ENCODE measurements around the gene NEK2. TPM values are rescaled to one million over a fixed set of nuclear protein-coding genes. Genes with fewer than 3 reads are reported as not detected.

The NEK2 gene
- total RNA-seq (2022) (33.4 and 44.5 TPM in 2 replicates), Bru-seq, nascent RNA (percentile 69 among the genes with signal in this experiment), BruChase-seq, experiment 1, labeled RNA remaining after a 6-hour chase (percentile 78 among the genes with signal in this experiment), BruChase-seq, experiment 2, labeled RNA remaining after a 2-hour chase (percentile 68 among the genes with signal in this experiment)
- long read RNA-seq, transcript NEK2-202 (8 exons, 2,131 nt) = major isoform, 104 of 129 reads
- long read RNA-seq, transcript NEK2-201 (7 exons, 1,865 nt) = minor isoform, 5 of 129 reads
- long read RNA-seq, partial matches to known transcripts = 0 of 129 reads
- long read RNA-seq, other reads (novel, unspliced or antisense) = 19 of 129 reads

- Mint-ChIP-seq H3K27ac (ENCODE audit: low read depth, unreplicated experiment) (peak within 1 kb of the TSS; percentile 91), H3K36me3 (ENCODE audit: insufficient read depth, unreplicated experiment) (peaks cover 8% of the 10 kb centered on the region), H3K27me3 (ENCODE audit: insufficient read depth, unreplicated experiment) (no peaks in the 10 kb centered on the region), H3K4me1 (ENCODE audit: insufficient read depth, unreplicated experiment) (peaks cover 26% of the 10 kb centered on the region), H3K4me3 (ENCODE audit: unreplicated experiment) (peak within 1 kb of the TSS; percentile 92), H3K9me3 (ENCODE audit: unreplicated experiment) (no peaks in the 10 kb centered on the region)
- BruUV-seq (replicated peaks) = no TSS peak
- peak; percentile 100 for DNase-seq (ENCODE audit: unreplicated experiment)
- CTCF ChIA-PET = interaction anchor here (0.6 to 18.0 kb wide), 14 partner anchors 10 to 780 kb away, joined by 3 to 242 read pairs (median 6); partner anchors contain the start of genes DTL and INTS7
- TF ChIP-seq CTCF (IDR thresholded peaks at IDR 0.05; ENCODE audit: unreplicated experiment) = no peak
- POLR2A ChIA-PET = interaction anchor here (0.6 to 1.7 kb wide), 9 partner anchors 10 to 385 kb away, joined by 3 to 13 read pairs (median 3); partner anchors contain the start of genes DTL and INTS7
- intact Hi-C loops (cut with micrococcal nuclease) = no loop called here
These were observed at the start of gene NEK2 for GRCh38 chr1:211675230-211676105. Gene NEK2, minus strand, starts transcription at chr1:211675621. Its CDS starts 142 bp downstream, at chr1:211675479.

- H3K4me3 Mint-ChIP-seq (ENCODE audit: unreplicated experiment) = no peak overlapping the region
- intact Hi-C loops (cut with micrococcal nuclease) = no loop called here
- no peak for TF ChIP-seq CTCF (IDR thresholded peaks at IDR 0.05; ENCODE audit: unreplicated experiment)
- CTCF ChIA-PET = interaction anchor here (1.0 to 2.6 kb wide), 4 partner anchors 12 to 44 kb away, joined by 3 to 15 read pairs (median 4); no protein-coding TSS in a partner anchor
- no peaks in the 10 kb centered on the region for H3K9me3 Mint-ChIP-seq (ENCODE audit: unreplicated experiment)
- H3K4me1 Mint-ChIP-seq (ENCODE audit: insufficient read depth, unreplicated experiment) = no peaks in the 10 kb centered on the region
- H3K27me3 Mint-ChIP-seq (ENCODE audit: insufficient read depth, unreplicated experiment) = no peaks in the 10 kb centered on the region
- no TSS peak for BruUV-seq (replicated peaks)
- no peak for DNase-seq (ENCODE audit: unreplicated experiment)
- H3K27ac Mint-ChIP-seq (ENCODE audit: low read depth, unreplicated experiment) = no peak overlapping the region
- H3K36me3 Mint-ChIP-seq (ENCODE audit: insufficient read depth, unreplicated experiment) = no peaks in the 10 kb centered on the region
- POLR2A ChIA-PET = interaction anchor here (0.7 kb wide), 1 partner anchor 531 kb away, joined by 3 read pairs; no protein-coding TSS in a partner anchor
These were observed 49.3 kb upstream of the NEK2 start for GRCh38 chr1:211724687-211725196.

- POLR2A ChIA-PET = interaction anchor here (1.0 to 1.6 kb wide), 4 partner anchors 9 to 20 kb away, joined by 3 to 8 read pairs (median 4); no protein-coding TSS in a partner anchor
- Mint-ChIP-seq H3K4me3 (ENCODE audit: unreplicated experiment) (no peak overlapping the region), H3K27me3 (ENCODE audit: insufficient read depth, unreplicated experiment) (no peaks in the 10 kb centered on the region), H3K36me3 (ENCODE audit: insufficient read depth, unreplicated experiment) (no peaks in the 10 kb centered on the region), H3K9me3 (ENCODE audit: unreplicated experiment) (no peaks in the 10 kb centered on the region), H3K4me1 (ENCODE audit: insufficient read depth, unreplicated experiment) (no peaks in the 10 kb centered on the region), H3K27ac (ENCODE audit: low read depth, unreplicated experiment) (no peak overlapping the region)
- CTCF ChIA-PET = interaction anchor here (0.8 to 3.5 kb wide), 8 partner anchors 11 to 222 kb away, joined by 3 to 25 read pairs (median 7); no protein-coding TSS in a partner anchor
- no TSS peak for BruUV-seq (replicated peaks)
- intact Hi-C loops (cut with micrococcal nuclease) = no loop called here
- no peak for TF ChIP-seq CTCF (IDR thresholded peaks at IDR 0.05; ENCODE audit: unreplicated experiment)
- no peak for DNase-seq (ENCODE audit: unreplicated experiment)
These were observed 47.9 kb upstream of the NEK2 start for GRCh38 chr1:211723273-211723672.
